Loucy (cell line): ENCODE results near the gene LGALS3.
A peak's percentile ranks its signal among the peaks of the same experiment; 100 is the strongest.

Source experiments
- H2AFZ ChIP-seq: fragments of 200-600 bp; sonication (generic); 2 replicates; pipeline ENCODE4 v1.6.0; 2016; ENCODE audit warnings: antibody characterized with exemption, mild to moderate bottlenecking, low read length, moderate library complexity
- H3F3A ChIP-seq: fragments of 200-600 bp; 2 replicates; pipeline ENCODE4 v1.6.0; 2016; ENCODE audit warnings: antibody characterized with exemption, low read depth, mild to moderate bottlenecking
- H3K27me3 ChIP-seq: fragments of 200-600 bp; sonication (generic); 2 replicates; pipeline ENCODE4 v1.6.1; 2014; ENCODE audit warnings: low read length, mild to moderate bottlenecking; ENCODE audit not compliant: insufficient read depth, poor library complexity, severe bottlenecking
- H3K36me3 ChIP-seq: fragments of 200-600 bp; sonication (generic); 2 replicates; pipeline ENCODE4 v1.6.1; 2016; ENCODE audit warnings: low read length; ENCODE audit not compliant: insufficient read depth
- H3K4me1 ChIP-seq: fragments of 200-600 bp; sonication (generic); 2 replicates; pipeline ENCODE4 v1.5.1; 2014; ENCODE audit warnings: low read length, mild to moderate bottlenecking; ENCODE audit not compliant: insufficient read depth, poor library complexity, severe bottlenecking
- H3K4me2 ChIP-seq: fragments of 200-600 bp; sonication (generic); 2 replicates; pipeline ENCODE4 v1.6.0; 2014; ENCODE audit warnings: antibody characterized with exemption, low read length, low read depth, mild to moderate bottlenecking; ENCODE audit not compliant: poor library complexity, severe bottlenecking
- H3K4me3 ChIP-seq: fragments of 200-600 bp; sonication (generic); 2 replicates; pipeline ENCODE4 v1.5.1; 2014; ENCODE audit warnings: low read length, mild to moderate bottlenecking, mixed read lengths; ENCODE audit not compliant: poor library complexity, severe bottlenecking
- H3K79me2 ChIP-seq: fragments of 200-600 bp; sonication (generic); 2 replicates; pipeline ENCODE4 v1.6.1; 2014; ENCODE audit warnings: low read length; ENCODE audit not compliant: insufficient read depth
- H3K9ac ChIP-seq: fragments of 200-600 bp; sonication (generic); 2 replicates; pipeline ENCODE4 v1.6.0; 2014; ENCODE audit warnings: mild to moderate bottlenecking, low read depth, low read length, moderate library complexity; ENCODE audit not compliant: poor library complexity, severe bottlenecking
- H3K9me2 ChIP-seq: fragments of 200-600 bp; sonication (generic); replicated peaks from 2 replicates; pipeline ENCODE4 v1.6.1; 2016; ENCODE audit warnings: low read depth, low read length, mixed read lengths
- H3K9me3 ChIP-seq: fragments of 200-600 bp; sonication (generic); 2 replicates; pipeline ENCODE4 v1.6.1; 2014; ENCODE audit warnings: mild to moderate bottlenecking, antibody characterized with exemption, low read length, low read depth; ENCODE audit not compliant: insufficient read depth
- H4K20me1 ChIP-seq: fragments of 200-600 bp; sonication (generic); 2 replicates; pipeline ENCODE4 v1.6.0; 2014; ENCODE audit warnings: antibody characterized with exemption, low read length, mild to moderate bottlenecking; ENCODE audit not compliant: insufficient read depth, poor library complexity, severe bottlenecking
- EZH2phosphoT487 ChIP-seq: fragments of 200-600 bp; IDR thresholded peaks from 2 replicates; pipeline ENCODE4 v1.6.1; 2018; ENCODE audit warnings: antibody characterized with exemption, mild to moderate bottlenecking, moderate library complexity, borderline replicate concordance
- TF ChIP-seq, protein P1 (sequence below): fragments of 200-600 bp; sonication (generic); conservative IDR thresholded peaks from 2 replicates; pipeline ENCODE4 v1.5.1; 2014; ENCODE audit warnings: mild to moderate bottlenecking, antibody characterized with exemption, low read length

LGALS3 gene

DNA sequence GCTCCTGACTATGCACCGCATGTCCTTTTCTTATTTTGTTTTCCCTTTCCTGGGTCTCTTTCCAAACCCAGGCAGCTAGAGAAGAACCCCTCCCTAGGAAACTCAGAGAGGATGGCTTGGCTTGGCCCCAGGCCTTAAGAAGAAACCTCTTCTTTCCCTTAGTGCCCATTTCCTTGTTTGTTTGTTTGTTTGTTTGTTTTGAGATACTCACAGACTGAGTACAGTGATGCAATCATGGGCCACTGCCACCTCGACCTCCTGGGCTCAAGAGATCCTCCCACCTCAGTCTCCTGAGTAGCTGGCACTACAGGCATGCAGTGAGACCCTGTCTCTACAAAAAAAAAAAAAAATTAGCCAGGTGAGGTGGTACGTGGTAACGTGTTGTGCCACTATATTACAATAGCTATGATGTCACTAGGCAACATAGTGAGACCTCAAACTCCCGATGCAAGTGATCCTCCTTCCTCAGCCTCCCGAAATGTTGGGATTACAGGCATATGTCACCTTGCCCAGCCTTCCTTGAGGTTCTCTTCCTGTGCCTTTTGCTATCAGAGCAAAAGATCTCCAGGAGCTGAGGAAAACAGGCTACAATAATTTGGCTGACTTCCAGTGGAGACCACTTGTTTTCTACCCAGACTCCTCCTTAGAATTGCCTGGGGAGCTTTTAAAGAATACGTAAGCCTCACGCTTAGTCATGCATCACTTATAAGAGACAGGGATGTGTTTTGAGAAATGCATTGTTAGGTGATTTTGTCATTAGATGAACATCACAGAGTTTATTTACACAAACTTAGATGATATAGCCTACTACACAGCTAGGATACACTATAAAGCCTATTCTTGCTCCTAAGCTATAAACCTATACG is 34.5 kb upstream of the LGALS3 start:
- H3K4me2 ChIP-seq, result no peak overlapping the region
- H3K9me3 ChIP-seq, result no peaks in the 10 kb centered on the region
- H3F3A ChIP-seq, result no peaks in the 10 kb centered on the region
- H3K9me2 ChIP-seq, result no peaks in the 10 kb centered on the region
- no peak overlapping the region for H3K4me3 ChIP-seq
- no peaks in the 10 kb centered on the region for H3K79me2 ChIP-seq
- TF ChIP-seq, protein P1, sequence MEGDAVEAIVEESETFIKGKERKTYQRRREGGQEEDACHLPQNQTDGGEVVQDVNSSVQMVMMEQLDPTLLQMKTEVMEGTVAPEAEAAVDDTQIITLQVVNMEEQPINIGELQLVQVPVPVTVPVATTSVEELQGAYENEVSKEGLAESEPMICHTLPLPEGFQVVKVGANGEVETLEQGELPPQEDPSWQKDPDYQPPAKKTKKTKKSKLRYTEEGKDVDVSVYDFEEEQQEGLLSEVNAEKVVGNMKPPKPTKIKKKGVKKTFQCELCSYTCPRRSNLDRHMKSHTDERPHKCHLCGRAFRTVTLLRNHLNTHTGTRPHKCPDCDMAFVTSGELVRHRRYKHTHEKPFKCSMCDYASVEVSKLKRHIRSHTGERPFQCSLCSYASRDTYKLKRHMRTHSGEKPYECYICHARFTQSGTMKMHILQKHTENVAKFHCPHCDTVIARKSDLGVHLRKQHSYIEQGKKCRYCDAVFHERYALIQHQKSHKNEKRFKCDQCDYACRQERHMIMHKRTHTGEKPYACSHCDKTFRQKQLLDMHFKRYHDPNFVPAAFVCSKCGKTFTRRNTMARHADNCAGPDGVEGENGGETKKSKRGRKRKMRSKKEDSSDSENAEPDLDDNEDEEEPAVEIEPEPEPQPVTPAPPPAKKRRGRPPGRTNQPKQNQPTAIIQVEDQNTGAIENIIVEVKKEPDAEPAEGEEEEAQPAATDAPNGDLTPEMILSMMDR, result no peak
- TF ChIP-seq EZH2phosphoT487, result no peak
- no peak overlapping the region for H3K9ac ChIP-seq
- no peaks in the 10 kb centered on the region for H3K36me3 ChIP-seq
- H3K4me1 ChIP-seq, result peaks cover 21% of the 10 kb centered on the region
- H4K20me1 ChIP-seq, result no peaks in the 10 kb centered on the region
- H3K27me3 ChIP-seq, result no peaks in the 10 kb centered on the region
- no peak overlapping the region for H2AFZ ChIP-seq

DNA sequence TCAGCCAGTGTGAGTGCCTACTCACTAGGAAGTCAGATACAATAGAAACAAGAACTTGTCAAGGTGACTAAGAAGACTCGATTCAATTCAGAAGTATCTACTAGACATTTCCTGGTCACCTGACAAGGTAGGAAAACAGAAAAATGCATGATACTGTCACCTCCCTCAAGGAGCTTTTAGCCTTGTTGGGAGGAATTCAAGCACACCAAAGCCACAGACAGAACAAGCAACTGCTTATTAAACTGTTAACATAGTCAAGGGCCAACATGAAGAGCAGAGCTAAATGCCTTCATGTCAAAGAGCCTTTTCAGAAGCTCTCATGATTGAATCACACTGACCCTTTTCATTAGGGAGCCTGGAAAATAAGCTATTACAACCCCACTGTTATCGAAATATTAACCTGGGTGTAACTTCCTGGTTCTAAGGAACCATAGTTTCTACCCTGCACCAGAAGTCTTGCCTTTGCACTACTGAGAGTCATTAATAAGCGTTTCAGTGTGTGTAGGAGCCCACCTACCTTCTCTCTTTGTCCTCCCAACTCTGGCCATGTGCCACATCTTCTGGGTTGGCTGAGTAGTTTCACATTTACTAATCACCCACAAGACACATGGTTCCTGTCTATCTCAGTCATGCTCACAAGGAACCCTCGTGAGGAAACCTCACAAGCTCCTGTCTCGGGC is 31.0 kb upstream of the LGALS3 start:
- Histone ChIP-seq H3K27me3 (no peaks in the 10 kb centered on the region), H3K9ac (no peak overlapping the region), H3K9me3 (no peaks in the 10 kb centered on the region), H3K36me3 (no peaks in the 10 kb centered on the region), H3K79me2 (no peaks in the 10 kb centered on the region), H3K4me3 (no peak overlapping the region), H3F3A (peaks cover 12% of the 10 kb centered on the region; the same call in 1 of the 2 replicates), H3K9me2 (no peaks in the 10 kb centered on the region), H2AFZ (peak overlapping the region; percentile 94), H4K20me1 (no peaks in the 10 kb centered on the region), H3K4me1 (peaks cover 31% of the 10 kb centered on the region), H3K4me2 (no peak overlapping the region)
- TF ChIP-seq, protein P1, result no peak
- no peak for TF ChIP-seq EZH2phosphoT487

DNA sequence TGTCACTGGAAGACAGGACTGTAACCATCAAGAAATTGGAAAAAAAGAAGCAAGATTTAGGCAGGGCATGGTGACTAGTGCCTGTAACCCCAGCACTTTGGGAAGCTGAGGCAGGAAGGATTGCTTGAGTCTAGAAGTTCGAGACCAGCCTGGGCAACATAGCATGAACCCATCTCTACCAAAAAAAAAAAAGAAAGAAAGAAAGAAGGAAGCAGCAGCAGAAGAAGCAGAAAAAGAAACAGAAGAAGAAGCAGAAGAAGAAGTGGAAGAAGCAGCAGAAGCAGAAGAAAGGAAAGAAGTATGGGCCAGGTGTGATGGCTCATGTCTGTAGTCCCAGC is 30.5 kb upstream of the LGALS3 start:
- H3K9me3 ChIP-seq, result no peaks in the 10 kb centered on the region
- no peak overlapping the region for H3K9ac ChIP-seq
- TF ChIP-seq, protein P1, result no peak
- TF ChIP-seq EZH2phosphoT487, result no peak
- no peaks in the 10 kb centered on the region for H3K9me2 ChIP-seq
- no peaks in the 10 kb centered on the region for H3K36me3 ChIP-seq
- H4K20me1 ChIP-seq, result no peaks in the 10 kb centered on the region
- peaks cover 12% of the 10 kb centered on the region; the same call in 1 of the 2 replicates for H3F3A ChIP-seq
- peak overlapping the region; percentile 94 for H2AFZ ChIP-seq
- H3K4me1 ChIP-seq, result peaks cover 36% of the 10 kb centered on the region
- no peak overlapping the region for H3K4me3 ChIP-seq
- H3K27me3 ChIP-seq, result no peaks in the 10 kb centered on the region
- no peak overlapping the region for H3K4me2 ChIP-seq
- H3K79me2 ChIP-seq, result no peaks in the 10 kb centered on the region
